ENCODE data around the gene RNU1-1.
"Not testable (repeated sequence)": the region's sequence is repeated elsewhere in the genome, so short reads cannot be mapped to it uniquely, and the experiment has no call there.

The RNU1-1 gene

DNA sequence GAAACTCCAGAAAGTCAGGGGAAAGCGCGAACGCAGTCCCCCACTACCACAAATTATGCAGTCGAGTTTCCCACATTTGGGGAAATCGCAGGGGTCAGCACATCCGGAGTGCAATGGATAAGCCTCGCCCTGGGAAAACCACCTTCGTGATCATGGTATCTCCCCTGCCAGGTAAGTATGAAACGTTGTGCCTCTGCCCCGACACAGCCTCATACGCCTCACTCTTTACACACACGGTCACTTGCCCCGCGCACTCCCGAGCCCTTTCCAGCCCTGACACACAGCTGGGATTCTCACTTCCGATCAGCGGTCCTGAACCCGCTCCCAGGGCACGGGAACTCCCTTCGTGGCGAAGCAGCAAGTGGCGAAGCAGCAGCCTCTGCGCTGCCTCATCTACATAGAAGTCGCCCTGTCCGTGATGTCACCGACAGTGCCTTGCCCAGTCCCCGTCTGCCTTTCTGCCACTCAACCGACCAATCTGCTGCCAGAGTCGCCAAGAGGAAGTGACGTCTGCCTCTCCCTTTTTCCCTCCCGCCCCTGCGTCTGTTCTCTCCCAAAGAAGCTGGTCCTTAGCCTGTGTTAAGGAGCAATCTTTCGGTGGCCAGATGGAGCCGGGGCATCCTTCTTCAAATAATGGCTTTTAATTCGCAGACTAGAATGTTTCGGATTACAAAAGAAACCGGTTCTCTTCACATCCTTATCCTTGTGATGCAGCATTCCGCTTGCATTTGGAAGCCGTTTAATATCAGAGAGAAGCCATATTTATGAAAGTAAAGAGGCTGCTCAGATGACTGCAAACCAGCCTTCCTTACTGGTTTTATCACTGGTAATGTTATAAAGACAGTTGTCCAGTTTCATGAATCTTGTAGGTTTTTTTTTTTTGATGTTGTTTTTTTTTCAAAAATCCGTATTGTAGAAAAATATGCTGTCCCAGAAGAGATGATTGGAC, at the start of gene RNU1-1:
RNU1-1 (minus strand) TSS at position 179 of the 949 bp plus-strand sequence.
- DNase-seq (ENCODE audit: low read depth, low spot score), result not testable (repeated sequence)

DNA sequence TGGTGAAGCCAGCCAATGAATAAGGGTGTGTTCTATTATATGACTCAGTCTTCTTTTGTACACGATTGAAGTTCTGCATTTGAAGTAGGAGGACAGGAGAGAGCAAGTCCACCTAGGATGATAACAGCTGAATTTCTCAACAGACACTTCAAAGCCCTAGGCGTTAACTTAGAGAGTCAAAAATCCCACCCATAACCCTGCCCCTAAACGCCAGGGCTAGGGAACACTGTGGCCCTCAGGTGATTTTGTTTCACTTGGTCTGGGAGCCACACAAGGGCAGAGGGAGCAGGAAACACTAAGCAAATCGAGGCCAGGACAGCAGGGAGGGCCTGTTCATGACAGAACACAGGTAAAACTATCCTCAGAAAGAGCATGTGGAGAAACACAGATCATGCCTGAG, 47.0 kb upstream of the RNU1-1 start:
- DNase-seq (ENCODE audit: low read depth, low spot score), result not testable (repeated sequence)

DNA sequence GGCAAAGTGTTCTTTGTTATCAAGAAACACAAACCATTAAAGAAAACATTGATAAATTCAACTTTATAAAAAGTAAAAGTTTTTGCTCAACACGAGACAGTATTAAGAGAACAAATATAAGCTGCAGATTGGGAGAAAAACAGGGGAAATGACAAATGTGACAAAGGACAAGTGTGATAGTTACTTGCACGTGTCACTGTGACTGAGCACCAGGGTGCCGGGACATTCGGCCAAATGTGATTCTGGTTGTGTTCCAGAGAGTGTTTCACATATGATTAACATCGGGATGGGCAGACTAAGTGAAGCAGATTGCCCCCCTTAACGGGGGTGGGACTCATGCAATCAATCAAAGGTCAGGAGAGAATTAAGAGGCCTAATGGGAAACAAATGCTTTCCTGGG, 46.4 kb upstream of the RNU1-1 start:
- not testable (repeated sequence) for DNase-seq (ENCODE audit: low read depth, low spot score)

DNA sequence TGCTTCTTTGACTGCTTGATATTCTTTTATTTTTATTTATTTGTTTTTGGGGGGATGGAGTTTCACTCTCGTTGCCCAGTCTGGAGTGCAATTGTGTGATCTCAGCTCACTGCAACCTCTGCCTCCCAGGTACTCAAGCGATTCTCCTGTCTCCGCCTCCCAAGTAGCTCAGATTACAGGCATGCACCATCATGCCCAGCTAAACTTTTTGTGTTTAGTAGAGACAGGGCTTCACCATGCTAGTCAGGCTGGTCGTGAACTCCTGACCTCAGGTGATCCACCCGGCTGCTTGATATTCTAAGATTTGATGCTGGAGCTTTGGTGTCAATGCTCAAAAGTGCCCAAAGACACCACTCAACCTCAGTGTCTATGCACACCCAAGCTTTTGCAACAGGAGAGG, 45.6 kb upstream of the RNU1-1 start:
- DNase-seq (ENCODE audit: low read depth, low spot score), result not testable (repeated sequence)

DNA sequence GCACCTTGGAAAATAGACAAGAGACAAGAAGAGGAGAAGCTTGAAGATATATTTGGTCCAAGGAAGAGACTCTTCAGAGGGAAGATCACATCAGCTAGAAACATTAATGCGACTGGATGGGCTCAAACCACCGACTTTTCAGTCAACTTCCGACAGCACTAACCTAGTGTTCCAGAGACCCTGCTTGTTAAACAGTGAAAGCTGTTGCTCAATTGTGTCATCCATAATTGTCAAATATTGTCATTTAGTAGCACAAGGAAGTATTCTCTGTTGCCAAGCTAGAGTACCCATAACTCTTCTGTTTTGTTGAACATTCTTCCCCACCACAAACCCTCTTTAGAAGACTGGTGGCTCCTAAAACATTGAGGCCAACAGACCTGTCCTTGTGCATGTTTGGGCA, 42.9 kb upstream of the RNU1-1 start:
- DNase-seq (ENCODE audit: low read depth, low spot score), result not testable (repeated sequence)

DNA sequence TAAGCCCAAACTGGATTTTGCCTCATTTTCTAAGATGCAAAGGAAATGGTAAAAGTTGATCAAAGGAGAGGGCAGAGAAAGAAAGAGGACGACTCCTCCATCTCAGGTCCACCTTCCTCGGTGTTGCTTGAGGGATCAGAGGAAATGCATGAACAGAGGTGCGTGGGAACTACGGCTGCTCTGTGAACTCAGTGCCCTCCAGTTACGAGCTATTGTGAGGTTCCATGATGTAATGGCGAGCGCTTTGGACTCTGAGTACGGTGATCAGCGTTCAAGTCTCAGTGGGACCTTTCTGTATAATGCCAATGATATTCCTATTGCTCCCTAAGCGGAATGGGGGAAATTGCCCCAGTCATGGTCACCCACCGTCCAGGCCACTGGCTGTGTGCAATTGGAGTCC, 39.2 kb upstream of the RNU1-1 start:
- DNase-seq (ENCODE audit: low read depth, low spot score), result not testable (repeated sequence)

DNA sequence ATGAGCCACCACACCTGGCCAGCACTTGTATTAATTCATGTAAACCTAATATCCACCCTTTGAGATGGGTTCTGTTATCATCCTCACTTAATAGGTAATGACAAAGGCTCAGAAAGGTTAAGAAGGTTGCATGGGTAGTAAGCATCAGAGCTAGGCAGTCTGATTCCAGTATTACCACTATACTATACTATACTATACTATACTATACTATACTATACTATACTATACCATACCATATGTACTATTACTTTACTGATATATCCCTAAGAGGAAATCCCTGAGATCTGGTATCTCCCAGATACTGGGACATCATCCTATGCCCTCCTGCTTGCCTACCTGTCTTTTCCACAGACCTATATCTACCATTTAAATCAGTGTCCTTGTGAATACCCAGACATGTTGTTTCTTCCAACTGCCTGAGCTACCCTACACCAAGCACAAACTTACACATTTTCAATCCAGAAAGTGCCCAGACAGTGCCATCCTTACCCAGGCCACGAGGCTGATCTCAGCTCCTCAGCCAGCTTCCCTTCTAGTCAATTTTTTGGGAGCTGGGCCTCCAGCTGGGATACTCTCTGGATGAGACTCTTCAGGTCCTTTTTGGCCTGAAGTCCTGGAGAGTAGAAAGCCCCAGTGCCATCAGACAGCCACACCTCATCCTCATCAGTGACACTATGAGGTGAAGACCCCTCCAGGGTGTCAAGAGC, 36.3 kb upstream of the RNU1-1 start:
- DNase-seq (ENCODE audit: low read depth, low spot score), result not testable (repeated sequence)

DNA sequence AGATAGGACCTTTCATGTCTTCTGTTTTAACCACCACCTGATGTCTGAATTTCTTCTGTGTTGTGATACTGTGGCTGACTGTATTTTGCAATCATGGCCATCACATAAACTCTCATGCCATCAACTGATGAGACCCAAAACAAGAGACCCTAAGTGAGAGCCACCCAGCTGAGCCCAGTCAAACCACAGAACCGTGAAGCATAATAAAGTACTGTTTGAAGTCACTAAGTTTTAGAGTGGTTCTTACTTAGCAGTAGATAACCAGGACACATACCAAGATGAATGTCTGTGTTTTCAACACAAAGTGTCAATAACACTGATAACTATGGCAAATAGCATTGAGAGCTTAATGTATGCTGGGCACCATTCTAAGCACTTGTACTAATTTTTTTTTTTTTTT, 35.5 kb upstream of the RNU1-1 start:
- not testable (repeated sequence) for DNase-seq (ENCODE audit: low read depth, low spot score)

DNA sequence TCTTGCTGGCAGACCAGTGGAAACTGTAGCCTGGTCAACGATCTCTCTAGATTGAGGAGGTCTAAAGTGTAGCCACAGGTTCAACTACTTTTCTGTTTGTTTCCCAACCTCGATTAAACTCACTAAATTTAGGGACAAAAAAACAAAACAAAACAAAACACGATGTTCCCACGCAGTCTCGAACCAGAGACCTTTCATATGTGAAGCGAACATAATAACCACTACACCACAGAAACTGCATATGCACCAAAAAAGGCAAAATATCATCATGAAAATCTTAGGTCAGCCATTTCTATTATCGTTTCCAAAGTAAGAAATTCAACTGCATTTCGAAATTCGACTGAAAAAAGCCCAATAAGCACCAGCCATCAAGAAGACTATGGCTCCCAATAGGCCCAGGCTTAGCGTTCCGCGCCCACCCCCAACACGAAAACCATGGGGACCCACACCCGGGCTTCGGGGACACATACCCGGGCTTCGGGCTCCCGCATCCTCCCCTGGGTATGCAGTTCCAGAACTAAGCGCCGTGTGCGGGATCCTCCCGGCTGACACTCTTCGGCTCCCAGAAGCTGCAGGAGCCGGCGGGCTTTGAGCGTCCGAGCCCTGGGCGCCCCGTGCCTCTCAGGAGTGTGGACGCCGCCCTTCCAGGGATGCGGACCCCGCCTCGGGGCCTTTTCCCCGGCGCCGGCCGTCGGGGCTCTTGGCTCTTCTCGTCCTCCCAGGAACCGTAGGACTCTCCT, 33.6 kb upstream of the RNU1-1 start:
- not testable (repeated sequence) for DNase-seq (ENCODE audit: low read depth, low spot score)

DNA sequence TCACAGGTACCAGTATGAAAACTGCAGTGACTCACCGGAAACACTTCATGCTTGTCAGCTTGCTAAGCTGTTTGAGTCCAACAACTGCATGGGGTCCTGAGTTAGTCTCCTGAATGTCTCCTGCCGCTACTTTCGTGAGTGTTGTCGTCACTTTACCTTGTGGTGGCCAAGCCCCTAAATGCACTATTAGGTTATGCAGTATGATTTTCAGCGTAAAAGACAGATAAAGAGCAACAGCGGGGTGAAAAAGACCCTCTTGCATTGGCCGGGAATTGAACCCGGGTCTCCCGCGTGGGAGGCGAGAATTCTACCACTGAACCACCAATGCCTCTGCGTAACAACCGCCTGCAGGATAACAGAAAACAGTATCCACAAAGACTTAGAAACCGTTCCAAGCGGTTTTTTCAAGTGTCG, 31.6 kb upstream of the RNU1-1 start:
- not testable (repeated sequence) for DNase-seq (ENCODE audit: low read depth, low spot score)

DNA sequence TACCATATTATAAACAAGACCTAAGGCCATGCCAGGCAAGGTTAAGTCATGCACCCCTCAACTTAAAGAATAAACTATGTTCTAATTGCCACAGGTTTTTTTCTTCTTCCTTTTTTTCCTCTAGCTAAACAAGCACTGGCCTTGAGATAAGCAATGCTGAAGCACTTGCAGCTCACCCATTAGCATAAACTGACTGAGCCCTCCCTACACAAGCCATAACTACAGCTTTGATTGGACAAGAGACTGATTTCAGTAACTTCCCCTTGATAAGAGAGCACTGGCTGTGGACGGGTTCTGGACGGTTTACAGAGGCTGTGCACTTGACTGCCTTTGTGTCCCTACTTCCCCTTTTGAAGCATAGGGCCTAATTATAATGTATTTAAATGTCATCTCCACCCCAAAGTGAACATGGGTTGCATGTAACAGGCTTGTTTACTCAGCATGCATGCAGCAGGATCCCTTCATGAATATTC, 26.4 kb upstream of the RNU1-1 start:
- DNase-seq (ENCODE audit: low read depth, low spot score), result not testable (repeated sequence)

DNA sequence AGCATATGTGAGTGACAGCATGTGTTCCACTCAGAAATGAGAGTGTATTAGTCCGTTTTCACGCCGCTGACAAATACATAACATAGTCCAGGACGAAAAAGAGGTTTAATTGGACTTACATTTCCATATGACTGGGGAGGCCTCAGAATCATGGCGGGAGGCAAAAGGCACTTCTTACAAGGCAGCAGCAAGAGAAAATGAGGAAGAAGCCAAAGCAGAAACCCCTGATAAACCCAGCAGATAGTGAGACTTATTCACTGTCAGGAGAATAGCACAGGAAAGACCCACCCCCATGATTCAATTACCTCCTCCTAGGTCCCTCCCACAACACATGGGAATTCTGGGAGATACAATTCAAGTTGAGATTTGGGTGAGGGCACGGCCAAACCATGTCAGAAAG, 23.4 kb upstream of the RNU1-1 start:
- not testable (repeated sequence) for DNase-seq (ENCODE audit: low read depth, low spot score)

DNA sequence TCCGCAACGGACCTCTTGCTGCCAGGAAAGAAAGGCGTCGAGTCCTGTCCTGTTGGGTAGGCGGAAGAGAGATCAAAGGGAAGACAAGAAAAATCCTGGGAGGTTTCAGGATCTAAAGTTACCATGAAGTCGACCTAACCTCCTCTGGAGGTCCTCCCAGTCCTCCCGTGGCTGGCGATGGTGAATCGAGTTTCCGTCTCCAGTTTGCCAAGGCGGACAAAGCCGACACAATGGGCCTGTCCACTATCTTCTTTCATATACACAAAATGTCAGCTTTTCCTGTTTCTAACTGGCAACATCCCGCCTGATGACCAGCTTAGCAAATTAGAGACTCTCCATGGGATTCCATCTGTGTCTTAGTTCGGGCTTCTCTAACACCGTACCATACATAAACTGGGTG, 22.7 kb upstream of the RNU1-1 start:
- DNase-seq (ENCODE audit: low read depth, low spot score), result not testable (repeated sequence)

DNA sequence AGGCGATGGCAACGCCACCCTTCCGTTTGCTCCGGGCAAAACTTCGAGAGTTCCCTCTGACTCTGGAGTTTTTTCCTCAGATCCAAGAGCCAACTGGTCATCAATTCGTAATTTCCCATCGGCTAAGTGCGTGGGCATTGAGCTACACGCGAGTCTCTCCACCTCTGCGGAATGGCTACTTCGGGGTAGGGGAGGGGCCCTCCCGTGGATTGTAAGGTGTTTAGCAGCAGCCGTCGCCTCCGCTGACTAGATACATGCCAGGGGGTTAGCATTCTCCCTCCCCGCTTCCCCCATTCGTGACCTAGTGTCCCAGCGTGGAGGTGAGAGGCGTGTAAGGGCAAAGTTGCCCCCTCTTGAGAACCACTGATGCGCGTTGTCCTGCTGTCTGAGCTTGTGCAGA, 21.8 kb upstream of the RNU1-1 start:
- DNase-seq (ENCODE audit: low read depth, low spot score), result not testable (repeated sequence)

DNA sequence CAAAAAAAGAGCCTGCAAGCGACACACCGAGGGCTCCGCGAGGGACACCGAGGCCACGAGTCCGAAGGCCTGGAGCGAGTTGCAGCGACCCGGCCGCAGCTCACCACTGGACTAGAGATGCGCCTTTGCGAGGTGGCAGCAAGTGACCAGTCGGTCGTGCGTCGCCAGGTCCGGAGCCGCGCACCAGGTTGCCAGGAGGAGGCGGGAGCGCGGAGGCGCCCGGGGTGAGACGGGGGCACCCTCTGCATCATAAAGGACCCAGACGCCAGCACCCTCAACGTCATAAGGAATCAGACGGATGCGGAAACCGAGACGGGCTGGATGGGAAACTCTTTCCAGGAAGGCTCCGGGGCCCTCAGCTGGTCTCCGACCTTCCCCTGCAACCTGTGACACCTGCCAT, 21.4 kb upstream of the RNU1-1 start:
- not testable (repeated sequence) for DNase-seq (ENCODE audit: low read depth, low spot score)

DNA sequence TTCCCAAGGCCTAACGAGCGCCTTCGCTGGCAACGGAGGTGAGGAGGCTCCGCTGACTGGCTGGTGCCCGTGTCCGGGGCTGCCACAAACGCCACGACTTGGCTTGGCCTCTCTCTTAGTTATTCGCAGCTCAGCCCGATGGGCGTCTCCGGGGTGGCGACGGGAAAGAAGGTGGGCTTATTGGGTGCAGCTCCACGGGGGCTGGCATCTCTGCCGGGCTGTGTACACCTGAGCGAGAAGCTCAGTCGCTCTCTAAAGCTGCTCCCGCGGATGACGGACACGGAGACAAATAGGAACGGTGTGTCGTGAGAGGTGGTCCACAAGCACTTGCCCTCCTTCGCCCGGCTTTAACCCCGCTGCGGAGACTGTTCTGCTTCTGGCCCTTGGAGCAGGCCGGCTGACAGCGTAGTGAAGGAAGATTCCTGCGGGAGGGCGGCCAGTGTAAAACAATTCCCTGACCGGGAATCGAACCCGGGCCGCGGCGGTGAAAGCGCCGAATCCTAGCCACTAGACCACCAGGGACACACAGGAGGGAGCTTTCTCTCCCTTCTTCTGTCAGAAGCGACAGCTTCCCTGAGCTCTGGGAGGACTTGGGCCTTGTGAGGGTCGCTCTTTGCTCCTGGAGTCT, 20.9 kb upstream of the RNU1-1 start:
- not testable (repeated sequence) for DNase-seq (ENCODE audit: low read depth, low spot score)

DNA sequence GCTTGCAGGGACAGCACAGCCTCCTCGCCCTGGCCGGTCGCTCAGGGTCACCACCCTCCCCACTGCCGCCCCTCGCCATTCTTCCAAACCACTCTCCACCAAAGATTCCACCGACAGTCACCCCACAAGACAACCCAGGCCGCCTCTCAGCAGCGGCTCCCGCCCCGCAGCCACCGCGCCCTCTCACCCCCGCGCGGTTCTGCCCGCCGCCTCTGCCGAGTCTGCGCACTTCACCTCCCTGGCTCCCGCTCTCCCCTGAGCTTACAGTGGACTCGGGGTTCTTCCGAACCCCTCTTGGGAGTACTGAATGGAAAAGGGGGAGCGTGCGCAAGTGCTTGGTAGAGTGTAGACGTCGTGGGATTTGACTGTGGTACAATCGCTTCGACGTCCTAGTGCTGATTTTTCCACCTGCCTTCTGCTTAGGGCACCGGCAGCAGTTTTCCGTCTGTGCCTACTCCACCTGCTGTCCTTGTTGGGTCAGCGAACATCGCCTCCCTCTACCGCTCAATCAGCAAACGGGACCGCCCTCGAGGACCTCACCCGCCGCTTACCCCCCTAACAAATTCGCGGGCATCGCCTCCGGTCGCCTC, 20.2 kb upstream of the RNU1-1 start:
- DNase-seq (ENCODE audit: low read depth, low spot score), result not testable (repeated sequence)

DNA sequence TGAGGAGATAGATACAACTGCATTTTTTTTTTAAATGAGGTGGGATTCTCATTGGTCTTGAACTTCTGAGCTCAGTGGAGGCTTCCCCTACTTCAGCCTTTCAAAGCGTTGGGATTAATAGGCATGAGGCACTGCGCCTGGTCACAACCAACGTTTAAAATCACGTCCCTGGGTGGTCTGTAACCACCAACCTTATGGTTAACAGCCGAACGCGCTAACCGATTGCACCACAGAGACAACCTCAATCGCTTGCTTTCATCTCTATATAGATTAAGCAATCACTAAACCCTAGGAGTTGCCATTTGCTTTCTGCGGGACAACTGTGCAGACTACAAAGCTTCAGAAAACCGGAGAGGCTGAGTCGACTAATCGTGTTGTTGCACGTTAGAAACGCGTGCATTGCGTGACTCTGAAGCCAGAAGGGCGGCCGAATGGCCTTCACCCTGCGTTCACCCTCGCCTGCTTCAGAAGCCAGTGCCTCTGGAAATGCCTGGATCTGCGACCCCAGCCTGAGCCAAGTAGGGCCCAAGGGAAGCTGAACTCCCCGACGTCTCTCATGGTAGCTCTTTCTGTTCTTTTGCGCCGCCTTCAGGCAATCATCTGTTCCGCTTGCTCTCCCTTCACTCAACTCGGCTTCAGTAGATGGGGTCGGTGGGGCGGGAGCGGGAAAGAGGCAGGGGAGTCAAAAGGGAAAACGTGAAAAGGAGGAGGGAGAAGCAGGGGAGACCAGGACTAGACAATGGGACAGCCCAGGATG, 18.3 kb upstream of the RNU1-1 start:
- DNase-seq (ENCODE audit: low read depth, low spot score), result not testable (repeated sequence)

DNA sequence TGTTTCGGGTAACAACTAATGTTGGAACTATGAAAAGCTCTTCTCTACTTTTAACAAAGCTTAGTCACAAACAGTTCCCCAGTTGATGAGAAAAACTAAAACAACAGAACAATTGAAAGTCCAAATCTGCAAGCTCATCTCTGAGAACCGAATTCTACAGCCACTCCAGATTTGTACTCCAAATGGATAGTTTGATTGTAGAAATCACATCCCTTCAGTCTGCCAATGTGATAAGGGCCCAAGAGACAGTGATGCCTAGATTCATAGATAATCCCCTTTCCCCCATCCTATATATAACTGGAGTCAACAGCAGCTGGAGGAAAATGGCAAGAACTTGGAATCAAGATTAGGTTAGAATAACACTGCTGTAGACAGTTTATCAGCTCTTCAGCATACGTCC, 14.3 kb upstream of the RNU1-1 start:
- not testable (repeated sequence) for DNase-seq (ENCODE audit: low read depth, low spot score)

DNA sequence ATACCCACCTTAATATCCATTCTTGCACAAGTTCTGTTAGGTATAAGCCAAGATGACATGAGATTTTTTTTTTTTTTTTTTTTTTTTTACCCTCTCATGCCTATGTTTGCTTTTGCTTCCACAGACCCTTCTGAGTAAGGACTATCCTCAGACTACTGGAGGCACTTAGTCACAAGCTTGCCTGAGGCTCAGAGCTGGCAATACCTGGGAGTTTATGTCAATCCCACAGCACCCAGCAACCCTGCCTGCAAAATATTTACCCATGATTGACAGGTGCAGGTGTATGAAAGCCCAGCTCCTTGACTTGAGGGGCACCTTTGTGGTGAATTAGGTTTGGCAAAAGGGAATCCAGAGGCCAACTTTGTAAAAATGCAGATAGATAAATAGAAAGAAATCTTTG, 11.7 kb upstream of the RNU1-1 start:
- DNase-seq (ENCODE audit: low read depth, low spot score), result not testable (repeated sequence)
